PC-3 (cell line): ENCODE measurements around the gene HIBCH.
"Not testable (repeated sequence)": the region's sequence is repeated elsewhere in the genome, so short reads cannot be mapped to it uniquely, and the experiment has no call there.

Source experiments
- CTCF ChIP-seq: fragments of 300-600 bp; sonication (generic); conservative IDR thresholded peaks from 2 replicates; pipeline ENCODE4 v1.5.1; 2017; ENCODE audit warnings: antibody characterized with exemption, low read depth, mild to moderate bottlenecking, low read length
- EZH2 ChIP-seq: fragments of 300-600 bp; sonication (generic); IDR thresholded peaks from one replicate; pipeline ENCODE4 v1.6.1; 2017; ENCODE audit warnings: antibody characterized with exemption, mild to moderate bottlenecking, low read length; ENCODE audit not compliant: unreplicated experiment

GRCh38 chr2:190297880-190298279, 21.7 kb downstream of the HIBCH start:
- not testable (repeated sequence) for TF ChIP-seq CTCF, EZH2
